ENCODE results near the gene RSBN1. TPM values are rescaled to one million over a fixed set of nuclear protein-coding genes. Genes with fewer than 3 reads are reported as not detected.
A peak's percentile ranks its signal among the peaks of the same experiment; 100 is the strongest.

RSBN1 gene
- total and polyA plus RNA-seq, 9 of the 15 experiments (the other 6 are each of a cell fraction or from before 2014, with no cell fraction given), result 4.5 to 24.3 (median 13.0) TPM

GRCh38 chr1:113758631-113759332 is 53.5 kb downstream of the RSBN1 start:
- Histone ChIP-seq H3K27me3 (ENCODE audit: control insufficient read depth in 2 of 2, insufficient read depth in 2 of 2, low read length in 2 of 2) (no peaks in the 10 kb centered on the region), H3K4me2 (ENCODE audit: insufficient read depth, low read length) (peak overlapping the region; percentile 97), H3K27ac (ENCODE audit: extremely low read depth, low read depth, low read length) (peak overlapping the region; percentile 96), H3K9me1 (ENCODE audit: control insufficient read depth, insufficient read depth, low read length) (no peaks in the 10 kb centered on the region), H3K79me2 (ENCODE audit: control insufficient read depth, insufficient read depth, low read length) (peaks cover 32% of the 10 kb centered on the region), H3K4me1 (replicated peaks in 1 of 2; ENCODE audit: control insufficient read depth in 2 of 2, insufficient read depth in 2 of 2, low read length in 2 of 2) (peaks cover 18 to 20% of the 10 kb centered on the region in 2 experiments), H3K4me3 (peak overlapping the region; percentile 75), H3K9me3 (replicated peaks; ENCODE audit: control insufficient read depth, insufficient read depth, low read depth, low read length) (no peaks in the 10 kb centered on the region), H3K36me3 (ENCODE audit: control insufficient read depth, insufficient read depth, low read length) (peaks cover 25% of the 10 kb centered on the region; the same call in 2 of the 3 replicates), H3K9ac (ENCODE audit: insufficient read depth in 1 of 2, low read depth in 2 of 2, low read length in 2 of 2) (peak overlapping the region; percentile 87 to 93), H4K20me1 (replicated peaks; ENCODE audit: control insufficient read depth, insufficient read depth, low read length) (no peaks in the 10 kb centered on the region), H2AFZ (ENCODE audit: low read depth, low read length) (peak overlapping the region; percentile 99)
- DNase-seq (ENCODE audit: extremely low read depth in 1 of 4, low spot score in 3 of 4), result peak; percentile 84 to 87 (median 86)
- FAIRE-seq, result no peak
- CTCF ChIA-PET (ENCODE audit: low intra/inter-chr PET ratio), result interaction anchor here (0.5 kb wide), 1 partner anchor 71 kb away, joined by 3 read pairs; no protein-coding TSS in a partner anchor
- in situ Hi-C loops (cut with MboI), result no loop called here
- BruUV-seq (replicated peaks), result no TSS peak
- intact Hi-C loops (cut with micrococcal nuclease), result loop anchor here (1.0 to 10.0 kb wide), 4 partner anchors 54 to 176 kb away; partner anchors contain the start of genes DCLRE1B and RSBN1
- under 1% methylated on average over 38 of the region's 55 CpGs for WGBS (ENCODE audit: insufficient coverage, low coverage, missing lambda C conversion rate)
- POLR2A ChIA-PET, result interaction anchor here (0.5 to 4.0 kb wide), 22 partner anchors 10 to 869 kb away, joined by 3 to 27 read pairs (median 4); partner anchors contain the start of genes HIPK1 and RSBN1
- ATAC-seq, result peak; percentile 84
- TF ChIP-seq TRIM24 (IDR thresholded peaks at IDR 0.05) (peak in 1 of 2 experiments; percentile 12; a peak in 1 of 4 replicates), FIP1L1 (IDR thresholded peaks at IDR 0.05; ENCODE audit: low read depth, low read length, poor library complexity, severe bottlenecking) (peak; percentile 94), ZKSCAN8 (CRISPR knock-in tag; IDR thresholded peaks at IDR 0.05) (peak; percentile 61; the same call in 1 of the 2 replicates), ATF6 (CRISPR knock-in tag; IDR thresholded peaks at IDR 0.05) (peak; percentile 15; the same call in 1 of the 2 replicates), ZNF79 (CRISPR knock-in tag; IDR thresholded peaks at IDR 0.05; ENCODE audit: low read depth) (no peak), CCAR2 (IDR thresholded peaks at IDR 0.05; ENCODE audit: low read depth, low read length) (no peak), NR4A1 (CRISPR knock-in tag; IDR thresholded peaks at IDR 0.05) (no peak), NR4A1 (tag; IDR thresholded peaks at IDR 0.05) (no peak), CREB3L1 (IDR thresholded peaks at IDR 0.05; ENCODE audit: borderline replicate concordance, low read depth) (no peak), ILF3 (IDR thresholded peaks at IDR 0.05; ENCODE audit: borderline replicate concordance) (0 out of 2 replicates have a peak, but pooled peaks have one; percentile 19), THRB (CRISPR knock-in tag; conservative IDR thresholded peaks at IDR 0.05) (no peak; the same call in 1 of the 2 replicates), SAFB (IDR thresholded peaks at IDR 0.05; ENCODE audit: borderline replicate concordance, low read depth, low read length) (peak; percentile 61; the same call in 1 of the 2 replicates), FOXO4 (CRISPR knock-in tag; IDR thresholded peaks at IDR 0.05) (no peak), RBBP5 (IDR thresholded peaks at IDR 0.05; ENCODE audit: borderline replicate concordance, insufficient read depth, low read length, poor library complexity, severe bottlenecking) (peak; percentile 47)
